ENCODE data around the gene DSTYK.
"Not testable (repeated sequence)": the region's sequence is repeated elsewhere in the genome, so short reads cannot be mapped to it uniquely, and the experiment has no call there.

DSTYK gene

GRCh38 chr1:205155665-205156377 lies 55.7 kb downstream of the DSTYK start:
- Histone ChIP-seq H3K36me3 (ENCODE audit: control insufficient read depth in 4 of 4, insufficient read depth in 4 of 4, low read length in 3 of 4) (peaks cover 34 to 78% (median 46%) of the 10 kb centered on the region in 4 experiments), H3K9me3 (ENCODE audit: control extremely low read depth in 1 of 5, control insufficient read depth in 4 of 5, insufficient read depth in 2 of 5, low read depth in 1 of 5, low read length in 4 of 5) (peaks cover 0 to 21% (median 14%) of the 10 kb centered on the region in 5 experiments)
- H3K27ac ChIP-seq (ENCODE audit: insufficient read depth in 1 of 2, low read depth in 1 of 2, low read length in 2 of 2, poor library complexity in 1 of 2, severe bottlenecking in 2 of 2); DNase-seq; CTCF ChIA-PET; H3K4me3 ChIP-seq (ENCODE audit: control insufficient read depth in 1 of 7, extremely low read depth in 1 of 7, insufficient read depth in 4 of 7, low read depth in 2 of 7, low read length in 6 of 7); H3K27me3 ChIP-seq (replicated peaks in 2 of 5; ENCODE audit: control insufficient read depth in 4 of 5, insufficient read depth in 5 of 5, low read length in 4 of 5); H3K4me1 ChIP-seq (ENCODE audit: control extremely low read depth in 1 of 4, control insufficient read depth in 4 of 4, insufficient read depth in 4 of 4, low read length in 3 of 4): not testable (repeated sequence)
- POLR2A ChIA-PET, result interaction anchor here (0.8 kb wide), 1 partner anchor 98 kb away, joined by 4 read pairs; no protein-coding TSS in a partner anchor
- WGBS (ENCODE audit: insufficient coverage), result 100% methylated on average over 2 of the region's 3 CpGs

DNA sequence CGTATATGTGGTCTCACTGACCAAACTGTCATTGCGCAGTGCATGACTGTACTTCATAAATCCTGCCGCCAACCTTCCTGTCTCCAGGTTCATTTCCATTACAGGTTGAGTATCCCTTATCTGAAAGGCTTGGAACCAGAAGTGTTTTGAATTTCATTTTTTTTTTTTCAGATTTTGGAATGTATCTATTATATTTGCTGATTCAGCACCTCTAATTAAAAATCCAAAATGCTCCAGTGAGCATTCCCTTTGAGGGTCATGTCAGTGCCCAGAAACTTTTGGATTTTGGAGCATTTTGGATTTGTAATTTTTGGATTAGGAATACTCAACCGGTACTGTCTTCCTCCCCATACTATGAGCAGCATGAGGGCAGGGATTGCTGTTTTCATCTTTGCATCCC lies 59.0 kb downstream of the DSTYK start:
- CTCF ChIA-PET, result interaction anchor here (0.9 to 2.2 kb wide), 4 partner anchors 8 to 103 kb away, joined by 3 to 8 read pairs (median 7); no protein-coding TSS in a partner anchor
- POLR2A ChIA-PET, result no interaction called here
- Histone ChIP-seq H3K4me3 (ENCODE audit: control insufficient read depth in 1 of 7, extremely low read depth in 1 of 7, insufficient read depth in 4 of 7, low read depth in 2 of 7, low read length in 6 of 7) (no peak overlapping the region), H3K4me1 (ENCODE audit: control extremely low read depth in 1 of 4, control insufficient read depth in 4 of 4, insufficient read depth in 4 of 4, low read length in 3 of 4) (no peaks in the 10 kb centered on the region), H3K9me3 (ENCODE audit: control extremely low read depth in 1 of 5, control insufficient read depth in 4 of 5, insufficient read depth in 2 of 5, low read depth in 1 of 5, low read length in 4 of 5) (peaks cover 0 to 18% (median 14%) of the 10 kb centered on the region in 5 experiments), H3K27me3 (replicated peaks in 2 of 5; ENCODE audit: control insufficient read depth in 4 of 5, insufficient read depth in 5 of 5, low read length in 4 of 5) (no peaks in the 10 kb centered on the region), H3K36me3 (ENCODE audit: control insufficient read depth in 4 of 4, insufficient read depth in 4 of 4, low read length in 3 of 4) (peaks cover 27 to 74% (median 35%) of the 10 kb centered on the region in 4 experiments), H3K27ac (ENCODE audit: insufficient read depth in 1 of 2, low read depth in 1 of 2, low read length in 2 of 2, poor library complexity in 1 of 2, severe bottlenecking in 2 of 2) (no peak overlapping the region)
- 94% methylated on average over 3 of the region's 4 CpGs for WGBS (ENCODE audit: insufficient coverage)
- DNase-seq, result no peak

- CTCF ChIA-PET, result interaction anchor here (0.9 to 2.9 kb wide), 7 partner anchors 8 to 104 kb away, joined by 3 to 18 read pairs (median 7); no protein-coding TSS in a partner anchor
- Histone ChIP-seq H3K4me1 (ENCODE audit: control extremely low read depth in 1 of 4, control insufficient read depth in 4 of 4, insufficient read depth in 4 of 4, low read length in 3 of 4) (no peaks in the 10 kb centered on the region), H3K36me3 (ENCODE audit: control insufficient read depth in 4 of 4, insufficient read depth in 4 of 4, low read length in 3 of 4) (peaks cover 18 to 67% (median 26%) of the 10 kb centered on the region in 4 experiments), H3K27me3 (replicated peaks in 2 of 5; ENCODE audit: control insufficient read depth in 4 of 5, insufficient read depth in 5 of 5, low read length in 4 of 5) (no peaks in the 10 kb centered on the region), H3K4me3 (ENCODE audit: control insufficient read depth in 1 of 7, extremely low read depth in 1 of 7, insufficient read depth in 4 of 7, low read depth in 2 of 7, low read length in 6 of 7) (no peak overlapping the region), H3K9me3 (ENCODE audit: control extremely low read depth in 1 of 5, control insufficient read depth in 4 of 5, insufficient read depth in 2 of 5, low read depth in 1 of 5, low read length in 4 of 5) (peaks cover 0 to 4% (median 3%) of the 10 kb centered on the region in 5 experiments), H3K27ac (ENCODE audit: insufficient read depth in 1 of 2, low read depth in 1 of 2, low read length in 2 of 2, poor library complexity in 1 of 2, severe bottlenecking in 2 of 2) (no peak overlapping the region)
- POLR2A ChIA-PET, result no interaction called here
- DNase-seq, result no peak
- WGBS (ENCODE audit: insufficient coverage), result 71% methylated on average over 2 of the region's 5 CpGs
These were observed 60.7 kb downstream of the DSTYK start for GRCh38 chr1:205150651-205151428.

GRCh38 chr1:205147191-205147835 lies 64.2 kb downstream of the DSTYK start:
- Histone ChIP-seq H3K4me1 (ENCODE audit: control extremely low read depth in 1 of 4, control insufficient read depth in 4 of 4, insufficient read depth in 4 of 4, low read length in 3 of 4) (no peaks in the 10 kb centered on the region), H3K27ac (ENCODE audit: insufficient read depth in 1 of 2, low read depth in 1 of 2, low read length in 2 of 2, poor library complexity in 1 of 2, severe bottlenecking in 2 of 2) (no peak overlapping the region), H3K36me3 (ENCODE audit: control insufficient read depth in 4 of 4, insufficient read depth in 4 of 4, low read length in 3 of 4) (peaks cover 11 to 46% (median 16%) of the 10 kb centered on the region in 4 experiments), H3K27me3 (replicated peaks in 2 of 5; ENCODE audit: control insufficient read depth in 4 of 5, insufficient read depth in 5 of 5, low read length in 4 of 5) (no peaks in the 10 kb centered on the region), H3K9me3 (ENCODE audit: control extremely low read depth in 1 of 5, control insufficient read depth in 4 of 5, insufficient read depth in 2 of 5, low read depth in 1 of 5, low read length in 4 of 5) (no peaks in the 10 kb centered on the region), H3K4me3 (ENCODE audit: control insufficient read depth in 1 of 7, extremely low read depth in 1 of 7, insufficient read depth in 4 of 7, low read depth in 2 of 7, low read length in 6 of 7) (no peak overlapping the region)
- POLR2A ChIA-PET, result no interaction called here
- CTCF ChIA-PET, result no interaction called here
- DNase-seq, result no peak
- 94% methylated on average over 5 of the region's 6 CpGs for WGBS (ENCODE audit: insufficient coverage)

DNA sequence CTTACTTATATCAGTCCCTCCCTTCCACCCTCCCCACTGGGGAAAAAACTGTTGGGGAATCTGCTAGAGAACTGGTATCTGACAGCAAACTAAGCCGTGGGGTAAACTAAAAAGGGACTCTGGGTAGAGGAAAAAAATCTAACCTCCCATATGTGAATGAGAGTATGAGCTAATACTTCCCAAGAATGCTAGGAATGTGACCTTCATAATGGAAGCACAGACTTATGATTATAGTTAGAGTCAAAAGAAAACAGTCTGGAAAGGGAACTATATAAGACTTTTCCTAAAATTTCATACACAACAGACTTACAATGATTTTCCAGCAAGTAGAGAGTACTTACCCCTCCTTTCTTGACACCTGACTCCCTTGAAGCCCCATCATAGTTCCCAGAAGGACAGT lies 66.8 kb downstream of the DSTYK start:
- POLR2A ChIA-PET, result no interaction called here

DNA sequence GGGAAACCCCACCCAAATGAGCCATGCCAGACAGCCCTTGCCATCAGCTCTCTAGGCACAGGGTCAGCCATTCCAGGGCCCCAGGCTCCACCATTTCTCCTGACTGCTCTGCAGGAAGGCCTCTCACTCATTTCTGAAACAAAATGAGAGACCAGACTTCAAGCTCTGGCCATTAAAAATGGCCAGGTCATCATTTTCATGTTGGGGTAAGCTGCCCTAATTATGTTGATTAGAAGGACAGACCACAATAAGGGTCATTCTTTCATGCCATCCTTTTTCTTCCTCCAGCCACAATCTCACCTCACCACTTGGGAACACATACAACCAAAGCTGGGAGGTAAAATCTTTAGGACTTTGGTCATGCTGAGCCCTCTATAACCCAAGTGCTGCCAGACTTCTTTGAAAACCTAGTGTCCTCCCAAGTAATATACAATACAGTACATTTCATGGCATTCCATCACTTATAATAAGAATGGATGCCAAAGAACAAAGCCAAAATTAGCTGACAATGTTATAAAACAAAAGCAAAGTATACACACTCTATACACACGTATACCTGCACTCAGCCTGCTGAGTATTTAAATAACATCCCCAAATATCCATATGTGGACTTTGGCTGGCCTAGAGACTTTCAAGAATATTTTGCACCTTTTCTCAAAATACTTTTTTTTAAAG lies 67.3 kb downstream of the DSTYK start:
- DNase-seq, result no peak
- Histone ChIP-seq H3K36me3 (ENCODE audit: control insufficient read depth in 4 of 4, insufficient read depth in 4 of 4, low read length in 3 of 4) (peaks cover 2 to 28% (median 10%) of the 10 kb centered on the region in 4 experiments), H3K27me3 (replicated peaks in 2 of 5; ENCODE audit: control insufficient read depth in 4 of 5, insufficient read depth in 5 of 5, low read length in 4 of 5) (no peaks in the 10 kb centered on the region), H3K4me1 (ENCODE audit: control extremely low read depth in 1 of 4, control insufficient read depth in 4 of 4, insufficient read depth in 4 of 4, low read length in 3 of 4) (peaks cover 0 to 6% (median 4%) of the 10 kb centered on the region in 4 experiments), H3K27ac (ENCODE audit: insufficient read depth in 1 of 2, low read depth in 1 of 2, low read length in 2 of 2, poor library complexity in 1 of 2, severe bottlenecking in 2 of 2) (no peak overlapping the region), H3K9me3 (ENCODE audit: control extremely low read depth in 1 of 5, control insufficient read depth in 4 of 5, insufficient read depth in 2 of 5, low read depth in 1 of 5, low read length in 4 of 5) (no peaks in the 10 kb centered on the region), H3K4me3 (ENCODE audit: control insufficient read depth in 1 of 7, extremely low read depth in 1 of 7, insufficient read depth in 4 of 7, low read depth in 2 of 7, low read length in 6 of 7) (no peak overlapping the region)
- ChIA-PET CTCF (interaction anchor here (0.7 to 2.1 kb wide), 18 partner anchors 12 to 172 kb away, joined by 3 to 10 read pairs (median 3); no protein-coding TSS in a partner anchor), POLR2A (interaction anchor here (0.7 kb wide), 1 partner anchor 22 kb away, joined by 3 read pairs; the partner anchor contains the start of gene RBBP5)
- WGBS (ENCODE audit: insufficient coverage), result 100% methylated on average over 1 of the region's 1 CpG

More for the DNA sequence above, 66.8 kb downstream of the DSTYK start:
- Histone ChIP-seq H3K27ac (ENCODE audit: insufficient read depth in 1 of 2, low read depth in 1 of 2, low read length in 2 of 2, poor library complexity in 1 of 2, severe bottlenecking in 2 of 2) (no peak overlapping the region), H3K4me3 (ENCODE audit: control insufficient read depth in 1 of 7, extremely low read depth in 1 of 7, insufficient read depth in 4 of 7, low read depth in 2 of 7, low read length in 6 of 7) (no peak overlapping the region), H3K4me1 (ENCODE audit: control extremely low read depth in 1 of 4, control insufficient read depth in 4 of 4, insufficient read depth in 4 of 4, low read length in 3 of 4) (peaks cover 0 to 6% (median 4%) of the 10 kb centered on the region in 4 experiments), H3K9me3 (ENCODE audit: control extremely low read depth in 1 of 5, control insufficient read depth in 4 of 5, insufficient read depth in 2 of 5, low read depth in 1 of 5, low read length in 4 of 5) (no peaks in the 10 kb centered on the region), H3K27me3 (replicated peaks in 2 of 5; ENCODE audit: control insufficient read depth in 4 of 5, insufficient read depth in 5 of 5, low read length in 4 of 5) (no peaks in the 10 kb centered on the region), H3K36me3 (ENCODE audit: control insufficient read depth in 4 of 4, insufficient read depth in 4 of 4, low read length in 3 of 4) (peaks cover 5 to 34% (median 12%) of the 10 kb centered on the region in 4 experiments)
- no peak for DNase-seq
- no CpG with 5 or more reads among the region's 1 CpG for WGBS (ENCODE audit: insufficient coverage)
- CTCF ChIA-PET, result interaction anchor here (1.0 to 2.1 kb wide), 10 partner anchors 14 to 172 kb away, joined by 3 to 10 read pairs (median 4); no protein-coding TSS in a partner anchor

Measured in common myeloid progenitor, CD34-positive (primary cell).